HFFc6 (cell line): ENCODE data around the gene PARVG. TPM values are rescaled to one million over a fixed set of nuclear protein-coding genes. Genes with fewer than 3 reads are reported as not detected.

ENCODE experiments used
- DNase-seq: peaks from one replicate; pipeline ENCODE4 v3.0.0-alpha.2; 2018
- H3K27ac Mint-ChIP-seq: 2 replicates; pipeline ENCODE4 v1.8.0; 2020; ENCODE audit warnings: mild to moderate bottlenecking, mixed read lengths
- H3K27me3 Mint-ChIP-seq: 2 replicates; pipeline ENCODE4 v1.8.0; 2021; ENCODE audit warnings: mild to moderate bottlenecking, moderate library complexity, mixed read lengths; ENCODE audit not compliant: insufficient read depth
- H3K36me3 Mint-ChIP-seq: 2 replicates; pipeline ENCODE4 v1.8.0; 2021; ENCODE audit warnings: low read depth, mixed read lengths
- H3K4me1 Mint-ChIP-seq: 2 replicates; pipeline ENCODE4 v1.8.0; 2020; ENCODE audit warnings: low read depth, mixed read lengths
- H3K4me3 Mint-ChIP-seq: 2 replicates; pipeline ENCODE4 v1.8.0; 2020; ENCODE audit warnings: mild to moderate bottlenecking, moderate library complexity, mixed read lengths
- H3K9me3 Mint-ChIP-seq: 2 replicates; pipeline ENCODE4 v1.8.0; 2020; ENCODE audit warnings: mild to moderate bottlenecking, mixed read lengths
- total RNA-seq, 6 experiments: library from RNA; stranded (reverse); fragmentation: NEBNext Ultra II Directional; extraction: Animal tissue kit (Norgen Biotek cat#: 25700); gene quantifications; 2 replicates in 1 of 6; 3 replicates in 5 of 6; pipeline ENCODE4 v1.2.3, GENCODE V29; 2021
- TF ChIP-seq, protein P1 (sequence below): fragments of 200-600 bp; sonication (generic); IDR thresholded peaks from 2 replicates; pipeline ENCODE4 v1.5.0; 2021; ENCODE audit warnings: antibody characterized with exemption, mild to moderate bottlenecking

Gene PARVG
- total RNA-seq, 6 experiments from 2014 or later, result not detected

DNA sequence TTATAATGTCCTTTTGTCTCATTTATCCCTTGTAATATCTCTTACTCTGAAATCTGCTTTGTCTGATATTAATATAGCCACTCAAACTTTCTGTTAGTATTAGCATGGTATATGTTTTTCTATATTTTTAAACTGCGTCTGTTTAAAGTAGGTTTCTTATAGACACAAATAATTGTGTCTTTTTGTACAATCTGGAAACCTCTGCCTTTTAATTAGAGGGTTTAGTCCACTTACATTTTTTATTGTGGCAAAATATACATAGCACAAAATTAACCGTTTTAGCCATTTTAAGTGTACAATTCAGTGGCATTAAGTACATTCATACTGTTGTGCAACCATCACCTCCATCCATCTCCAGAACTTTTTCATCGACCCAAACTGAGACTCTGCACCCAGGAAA, 28.6 kb downstream of the PARVG start:
- no peak for DNase-seq
- H3K27ac Mint-ChIP-seq, result no peak overlapping the region
- H3K9me3 Mint-ChIP-seq, result 0 out of 2 replicates have a peak, but pooled peaks cover 9% of the 10 kb centered on the region
- TF ChIP-seq, protein P1, sequence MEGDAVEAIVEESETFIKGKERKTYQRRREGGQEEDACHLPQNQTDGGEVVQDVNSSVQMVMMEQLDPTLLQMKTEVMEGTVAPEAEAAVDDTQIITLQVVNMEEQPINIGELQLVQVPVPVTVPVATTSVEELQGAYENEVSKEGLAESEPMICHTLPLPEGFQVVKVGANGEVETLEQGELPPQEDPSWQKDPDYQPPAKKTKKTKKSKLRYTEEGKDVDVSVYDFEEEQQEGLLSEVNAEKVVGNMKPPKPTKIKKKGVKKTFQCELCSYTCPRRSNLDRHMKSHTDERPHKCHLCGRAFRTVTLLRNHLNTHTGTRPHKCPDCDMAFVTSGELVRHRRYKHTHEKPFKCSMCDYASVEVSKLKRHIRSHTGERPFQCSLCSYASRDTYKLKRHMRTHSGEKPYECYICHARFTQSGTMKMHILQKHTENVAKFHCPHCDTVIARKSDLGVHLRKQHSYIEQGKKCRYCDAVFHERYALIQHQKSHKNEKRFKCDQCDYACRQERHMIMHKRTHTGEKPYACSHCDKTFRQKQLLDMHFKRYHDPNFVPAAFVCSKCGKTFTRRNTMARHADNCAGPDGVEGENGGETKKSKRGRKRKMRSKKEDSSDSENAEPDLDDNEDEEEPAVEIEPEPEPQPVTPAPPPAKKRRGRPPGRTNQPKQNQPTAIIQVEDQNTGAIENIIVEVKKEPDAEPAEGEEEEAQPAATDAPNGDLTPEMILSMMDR, result no peak
- peaks cover 12% of the 10 kb centered on the region; the same call in 1 of the 2 replicates for H3K4me1 Mint-ChIP-seq
- 0 out of 2 replicates have a peak, but pooled peaks cover 5% of the 10 kb centered on the region for H3K36me3 Mint-ChIP-seq
- H3K27me3 Mint-ChIP-seq, result peaks cover 15% of the 10 kb centered on the region
- no peak overlapping the region for H3K4me3 Mint-ChIP-seq

GRCh38 chr22:44210722-44211121, 30.0 kb downstream of the PARVG start:
- 0 out of 2 replicates have a peak, but pooled peaks cover 5% of the 10 kb centered on the region for H3K36me3 Mint-ChIP-seq
- H3K4me1 Mint-ChIP-seq, result peaks cover 12% of the 10 kb centered on the region; the same call in 1 of the 2 replicates
- 0 out of 2 replicates have a peak, but pooled peaks cover 9% of the 10 kb centered on the region for H3K9me3 Mint-ChIP-seq
- H3K27ac Mint-ChIP-seq, result no peak overlapping the region
- TF ChIP-seq, protein P1, result no peak
- no peak overlapping the region for H3K4me3 Mint-ChIP-seq
- DNase-seq, result peak; percentile 19
- H3K27me3 Mint-ChIP-seq, result peaks cover 13% of the 10 kb centered on the region

GRCh38 chr22:44211256-44211945, 30.7 kb downstream of the PARVG start:
- Mint-ChIP-seq H3K27me3 (peaks cover 11% of the 10 kb centered on the region), H3K36me3 (0 out of 2 replicates have a peak, but pooled peaks cover 5% of the 10 kb centered on the region), H3K4me3 (no peak overlapping the region), H3K4me1 (peaks cover 12% of the 10 kb centered on the region; the same call in 1 of the 2 replicates), H3K9me3 (0 out of 2 replicates have a peak, but pooled peaks cover 9% of the 10 kb centered on the region), H3K27ac (no peak overlapping the region)
- TF ChIP-seq, protein P1, result no peak
- DNase-seq, result no peak

GRCh38 chr22:44211946-44212930, 31.5 kb downstream of the PARVG start:
- H3K4me3 Mint-ChIP-seq, result no peak overlapping the region
- H3K27me3 Mint-ChIP-seq, result peaks cover 13% of the 10 kb centered on the region; the same call in 1 of the 2 replicates
- H3K4me1 Mint-ChIP-seq, result peaks cover 12% of the 10 kb centered on the region; the same call in 1 of the 2 replicates
- TF ChIP-seq, protein P1, result no peak
- 0 out of 2 replicates have a peak, but pooled peaks cover 9% of the 10 kb centered on the region for H3K9me3 Mint-ChIP-seq
- H3K36me3 Mint-ChIP-seq, result 0 out of 2 replicates have a peak, but pooled peaks cover 5% of the 10 kb centered on the region
- DNase-seq, result no peak
- H3K27ac Mint-ChIP-seq, result no peak overlapping the region

- Mint-ChIP-seq H3K9me3 (0 out of 2 replicates have a peak, but pooled peaks cover 9% of the 10 kb centered on the region), H3K4me1 (peaks cover 12% of the 10 kb centered on the region; the same call in 1 of the 2 replicates), H3K36me3 (0 out of 2 replicates have a peak, but pooled peaks cover 5% of the 10 kb centered on the region), H3K27me3 (peaks cover 13% of the 10 kb centered on the region; the same call in 1 of the 2 replicates), H3K27ac (no peak overlapping the region), H3K4me3 (no peak overlapping the region)
- DNase-seq, result no peak
- TF ChIP-seq, protein P1, result no peak
Measured at GRCh38 chr22:44212936-44213335, 32.2 kb downstream of the PARVG start.
